ENCODE data around the gene PIM3.
A peak's percentile ranks its signal among the peaks of the same experiment; 100 is the strongest.

PIM3 gene

GRCh38 chr22:49926916-49927315, 33.7 kb upstream of the PIM3 start:
- Histone ChIP-seq H3K27ac (no peak overlapping the region), H3K4me3 (no peak overlapping the region)

DNA sequence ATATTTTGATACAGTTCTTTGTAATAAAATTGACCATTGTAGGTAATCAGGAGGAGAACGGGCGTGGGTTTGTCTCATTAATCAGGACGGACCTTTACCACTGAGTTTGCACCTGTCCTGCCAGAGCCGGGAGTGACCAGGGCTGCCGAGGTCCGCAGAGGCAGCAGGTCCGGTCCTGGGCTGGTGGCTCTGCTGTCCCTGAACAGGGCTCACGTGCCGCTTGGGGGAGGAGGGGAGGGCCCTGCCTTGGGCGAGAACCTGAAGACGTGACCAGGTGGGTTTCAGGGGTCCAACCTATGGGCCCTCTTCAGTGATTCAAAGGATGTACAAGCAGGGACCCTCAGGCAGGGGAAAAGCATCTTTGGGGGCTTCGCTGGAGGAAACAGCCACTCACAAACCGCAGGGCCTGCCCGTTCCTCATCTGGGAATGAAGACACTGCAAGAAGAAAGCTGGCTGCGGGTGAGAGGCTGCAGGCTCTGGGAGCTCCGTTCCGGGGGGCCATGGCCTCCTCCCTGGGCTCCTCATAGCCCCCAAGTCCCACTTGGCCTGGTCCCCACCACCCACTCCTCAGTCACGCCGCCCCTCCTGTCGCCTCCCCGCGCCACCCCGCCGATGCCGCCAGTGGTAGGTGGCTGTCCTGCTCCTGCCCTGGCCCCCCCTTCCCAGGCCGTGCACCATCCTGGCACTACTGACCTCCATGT, 32.9 kb upstream of the PIM3 start:
- no peak overlapping the region for H3K27ac ChIP-seq
- H3K4me3 ChIP-seq: no peak overlapping the region

GRCh38 chr22:49928185-49928495, 32.4 kb upstream of the PIM3 start:
- no peak overlapping the region for H3K4me3 ChIP-seq

DNA sequence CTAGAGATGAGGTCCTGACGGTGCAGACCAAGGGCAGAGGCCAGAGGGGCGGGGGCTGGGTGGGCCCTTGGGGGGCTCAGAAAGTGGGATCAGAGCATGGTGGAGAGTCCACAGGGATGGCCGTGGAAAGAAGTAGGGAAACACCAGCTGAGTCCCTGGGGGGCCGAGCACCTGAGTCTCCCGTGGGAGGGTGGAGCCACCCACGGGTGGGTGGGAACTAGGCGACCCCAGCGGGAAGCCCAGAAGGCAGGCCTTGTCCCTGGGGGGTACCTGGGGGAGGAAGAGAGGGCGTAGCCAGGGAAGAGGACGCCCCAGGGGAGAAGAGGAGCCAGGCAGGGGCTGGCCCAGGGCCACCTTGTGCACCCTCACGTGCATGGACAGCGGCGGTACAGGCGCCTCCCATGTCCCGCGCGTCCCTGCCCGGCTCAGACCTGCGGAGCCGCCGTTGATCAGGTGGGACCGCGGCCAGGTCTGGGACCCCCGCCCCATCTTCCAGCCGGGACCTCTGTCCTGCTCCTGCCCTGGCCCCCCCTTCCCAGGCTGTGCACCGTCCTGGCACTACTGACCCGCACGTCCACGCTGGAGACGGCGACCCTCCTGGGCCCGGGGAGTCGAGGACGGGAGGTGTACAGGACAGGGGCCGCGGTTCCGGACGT, 31.9 kb upstream of the PIM3 start:
- Histone ChIP-seq H3K4me3 (no peak overlapping the region), H3K27ac (no peak overlapping the region)

More at GRCh38 chr22:49928185-49928495, 32.4 kb upstream of the PIM3 start:
- no peak overlapping the region for H3K27ac ChIP-seq

DNA sequence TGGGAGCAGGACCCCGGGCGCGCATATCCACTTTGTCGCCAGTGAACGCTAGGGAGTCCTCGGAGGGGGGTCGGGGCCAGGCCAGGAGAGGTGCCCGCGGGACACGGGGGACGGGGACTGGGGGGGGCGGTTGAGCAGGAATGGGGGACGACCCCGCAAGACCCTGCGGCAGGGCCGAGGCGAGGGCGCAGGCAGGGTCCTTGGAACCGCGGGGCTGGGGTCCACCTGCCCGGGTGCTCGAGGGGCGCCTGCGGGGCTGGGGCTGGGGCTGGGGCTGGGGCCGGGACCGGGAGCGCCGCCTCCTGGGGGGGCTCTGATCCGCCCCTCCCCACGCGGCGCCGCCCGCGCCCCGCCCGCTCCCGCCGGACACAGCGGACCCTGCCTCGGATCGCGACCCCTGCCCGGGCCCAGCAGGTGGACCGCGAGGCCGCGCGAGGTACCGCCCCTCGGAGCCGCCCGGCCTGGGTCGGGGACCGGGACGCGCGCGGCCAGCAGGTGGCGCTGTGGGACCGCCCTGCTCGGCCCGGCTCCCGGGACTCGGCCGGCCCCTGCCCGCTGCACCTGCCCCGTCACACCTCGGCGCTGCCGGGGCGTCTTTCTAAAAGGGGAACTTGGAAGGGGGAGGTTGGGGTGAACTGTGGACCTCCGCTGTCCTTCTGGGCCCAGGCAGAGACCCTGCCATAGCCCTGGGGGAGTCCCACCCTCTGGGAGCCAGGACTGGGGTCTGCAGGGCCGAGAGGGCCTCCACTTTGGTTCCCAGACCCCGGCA, 31.2 kb upstream of the PIM3 start:
- H3K4me3 ChIP-seq: peak overlapping the region in 2 of 7 experiments; percentile 13 to 17
- H3K27ac ChIP-seq: peak overlapping the region in 2 of 21 experiments; percentile 41 to 75

DNA sequence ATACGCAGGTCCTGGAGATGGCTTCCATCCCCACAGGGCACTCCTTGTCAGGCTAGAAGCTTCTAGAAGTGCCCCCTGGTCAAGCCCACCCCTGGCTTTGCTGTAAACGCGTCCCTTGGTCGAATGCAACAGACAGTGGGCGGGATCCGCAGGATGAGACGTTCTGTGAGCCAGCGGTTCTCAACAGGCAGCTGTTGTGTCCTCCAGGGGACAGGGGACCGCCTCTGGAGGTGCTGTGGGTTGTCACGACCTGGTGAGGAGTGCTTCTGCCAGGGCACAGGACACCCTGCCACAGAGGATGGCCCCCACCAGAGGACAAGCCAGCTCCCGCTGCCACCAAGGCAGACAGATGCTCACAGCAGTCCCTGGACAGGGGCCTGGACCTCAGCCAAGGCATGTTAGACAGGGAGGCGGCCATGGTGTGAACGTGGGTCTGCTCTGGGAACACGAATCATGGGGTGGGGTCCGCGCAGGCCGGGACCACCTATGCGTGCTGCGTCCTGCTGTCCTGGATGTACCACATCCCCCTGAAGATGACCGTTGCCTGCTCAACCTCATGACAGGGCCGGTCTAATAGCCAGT, 30.5 kb upstream of the PIM3 start:
- Histone ChIP-seq H3K4me3 (no peak overlapping the region), H3K27ac (peak overlapping the region in 6 of 21 experiments; percentile 12 to 75 (median 52))

DNA sequence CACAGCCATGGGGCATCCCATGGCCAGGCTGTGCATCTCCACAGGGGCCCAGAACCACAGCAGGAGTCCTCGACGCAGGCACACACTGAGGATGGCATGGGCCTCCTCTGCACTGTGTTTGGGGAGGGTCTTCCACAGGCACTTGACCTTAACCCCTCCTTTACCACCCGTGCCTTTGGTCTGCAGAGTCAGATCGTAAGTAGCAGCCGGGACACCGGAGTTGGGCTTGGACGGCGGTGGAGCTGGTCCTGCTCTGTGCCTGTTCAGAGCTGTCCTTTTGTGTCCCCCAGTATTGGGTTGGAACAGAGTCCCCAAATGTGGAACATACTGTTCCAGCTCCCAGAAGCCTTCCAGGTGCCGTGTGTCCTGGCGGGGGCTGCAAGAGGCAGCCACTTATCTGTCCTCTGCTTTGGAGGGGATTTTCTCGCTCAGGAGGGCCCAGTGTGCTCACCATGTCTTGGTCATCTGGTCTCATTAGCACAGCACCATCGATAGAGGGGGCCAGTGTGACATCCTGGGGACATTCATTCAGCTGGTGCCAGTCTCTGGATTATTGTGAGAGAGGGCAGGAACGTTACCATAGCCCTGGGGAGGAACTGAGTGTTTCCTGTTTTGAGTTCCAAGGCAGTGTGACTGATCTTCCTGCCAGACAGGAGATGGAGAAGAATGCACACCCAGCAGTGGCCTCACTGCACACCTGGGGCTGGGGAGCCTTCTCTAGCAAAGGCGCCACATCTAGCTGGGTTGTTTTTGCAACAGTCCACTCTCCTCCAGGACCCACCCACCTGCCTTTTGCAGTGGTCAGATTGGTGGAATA, 29.8 kb upstream of the PIM3 start:
- peak overlapping the region in 13 of 21 experiments; percentile 5 to 97 (median 46) for H3K27ac ChIP-seq
- no peak overlapping the region for H3K4me3 ChIP-seq

- Histone ChIP-seq H3K4me3 (peak overlapping the region in 2 of 7 experiments; percentile 38 to 42), H3K27ac (peak overlapping the region in 20 of 21 experiments; percentile 86 to 100 (median 98))
Observed at GRCh38 chr22:49933236-49934159, 27.1 kb upstream of the PIM3 start.

- Histone ChIP-seq H3K4me3 (peak overlapping the region; percentile 33 to 54 (median 43)), H3K27ac (peak overlapping the region; percentile 86 to 100 (median 97))
Observed at GRCh38 chr22:49934160-49934890, 26.2 kb upstream of the PIM3 start.

GRCh38 chr22:49934891-49935557, 25.5 kb upstream of the PIM3 start:
- Histone ChIP-seq H3K4me3 (peak overlapping the region; percentile 33 to 54 (median 43)), H3K27ac (peak overlapping the region; percentile 86 to 100 (median 97))

DNA sequence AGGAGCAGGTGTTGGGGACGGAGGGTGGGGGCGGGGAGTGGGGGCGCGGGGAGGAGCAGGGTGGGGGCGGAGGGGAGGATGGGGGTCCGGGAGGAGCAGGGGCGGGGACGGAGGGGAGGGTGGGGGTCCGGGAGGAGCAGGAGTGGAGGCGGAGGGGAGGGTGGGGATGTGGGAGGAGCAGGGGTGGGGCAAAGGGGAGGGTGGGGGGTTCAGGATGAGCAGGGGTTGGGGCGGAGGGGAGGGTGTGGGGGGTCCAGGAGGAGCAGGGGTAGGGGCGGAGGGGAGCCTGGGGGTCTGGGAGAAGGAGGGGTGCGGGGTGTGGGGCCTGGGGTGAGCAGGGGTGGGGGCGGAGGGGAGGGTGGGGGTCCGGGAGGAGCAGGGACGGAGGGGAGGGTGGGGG, 25.0 kb upstream of the PIM3 start:
- peak overlapping the region; percentile 86 to 100 (median 97) for H3K27ac ChIP-seq
- H3K4me3 ChIP-seq: peak overlapping the region; percentile 33 to 54 (median 43)

DNA sequence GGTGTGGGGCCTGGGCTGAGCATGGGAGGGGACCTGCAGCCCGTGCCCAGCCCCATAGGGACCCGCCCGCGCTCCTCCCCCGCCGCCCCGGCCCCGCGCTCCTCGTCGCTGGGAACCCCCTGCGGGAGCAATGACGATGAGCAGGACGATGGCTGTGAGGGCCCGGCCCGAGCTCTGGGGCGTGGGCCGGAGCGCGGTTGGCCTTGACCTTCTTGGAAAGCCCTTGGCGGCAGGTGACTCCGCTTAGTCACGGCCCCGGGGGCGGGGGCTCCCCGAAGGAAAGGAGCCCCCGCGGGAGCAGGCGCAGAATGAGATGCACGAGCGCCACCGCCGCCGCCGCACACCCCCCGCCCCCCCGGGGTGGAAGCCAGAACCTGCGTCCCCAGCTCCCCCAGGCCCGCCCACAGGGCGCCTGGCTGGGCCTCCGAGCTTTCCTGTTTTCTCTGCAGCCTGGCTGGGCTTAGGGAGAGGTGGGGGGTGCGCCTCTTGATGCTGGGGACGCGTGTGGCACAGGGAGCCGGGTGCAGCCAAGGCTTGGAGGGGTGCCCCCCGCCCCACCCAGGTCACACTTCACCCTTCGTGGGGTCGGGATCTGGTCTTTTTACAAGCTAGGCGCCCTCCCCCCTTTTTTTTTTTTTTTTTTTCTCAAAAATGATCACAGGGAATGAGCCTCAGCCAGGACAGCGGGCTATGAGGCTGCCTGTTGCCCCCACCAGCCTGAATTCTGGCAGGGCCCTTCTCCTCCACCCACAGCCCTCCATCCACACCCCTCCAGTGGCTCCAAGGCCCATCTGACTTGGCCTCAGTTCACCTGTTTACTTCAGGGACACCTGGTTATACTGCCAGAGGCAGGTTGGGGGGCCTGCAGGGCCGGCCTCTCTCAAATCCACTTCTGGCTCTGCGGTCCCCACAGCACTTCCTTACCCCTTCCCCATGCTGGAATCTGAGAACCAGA, 24.3 kb upstream of the PIM3 start:
- peak overlapping the region; percentile 29 to 54 (median 38) for H3K4me3 ChIP-seq
- peak overlapping the region; percentile 86 to 100 (median 97) for H3K27ac ChIP-seq

GRCh38 chr22:49936973-49937757, 23.4 kb upstream of the PIM3 start:
- H3K4me3 ChIP-seq: no peak overlapping the region

DNA sequence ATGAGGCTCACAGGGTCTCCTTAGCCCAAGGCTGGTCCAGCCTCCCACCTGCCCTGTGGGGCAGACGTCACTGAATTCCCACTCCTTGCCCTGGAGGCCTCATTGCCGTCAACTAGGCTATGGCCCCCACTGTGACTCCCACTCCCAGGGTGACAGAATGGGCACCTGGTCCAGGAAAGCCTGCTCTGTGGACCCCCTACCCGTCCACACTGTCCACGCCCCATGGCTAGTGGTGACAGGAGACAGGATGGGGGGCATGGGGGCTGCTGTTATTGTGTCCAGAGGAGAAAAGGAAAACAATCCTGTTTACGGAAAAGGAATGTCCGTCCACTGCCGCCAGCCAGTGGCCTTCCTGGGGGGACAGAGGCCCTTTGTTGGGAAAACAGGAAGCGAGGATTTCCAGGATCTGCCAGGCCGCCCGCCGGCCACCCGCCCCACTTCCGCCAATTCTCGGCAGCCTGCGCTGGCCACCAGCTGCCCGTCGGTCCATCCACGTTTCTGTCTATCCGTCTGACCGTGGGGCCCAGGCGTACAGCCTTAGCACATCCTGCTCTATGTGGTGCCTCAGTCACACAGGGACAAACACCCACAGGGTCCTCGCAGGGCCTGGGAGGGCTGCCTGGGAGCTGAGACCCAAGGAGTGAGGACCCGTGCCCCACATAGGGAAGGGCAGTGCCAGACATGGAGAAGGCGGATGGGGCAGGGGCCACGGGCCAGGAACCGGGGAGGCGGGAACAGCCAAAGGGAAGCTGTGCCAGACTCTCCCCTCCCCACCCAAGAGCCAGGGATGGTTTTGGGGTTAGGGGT, 22.6 kb upstream of the PIM3 start:
- H3K27ac ChIP-seq: peak overlapping the region in 19 of 21 experiments; percentile 31 to 100 (median 97)
- no peak overlapping the region for H3K4me3 ChIP-seq

More at GRCh38 chr22:49936973-49937757, 23.4 kb upstream of the PIM3 start:
- H3K27ac ChIP-seq: peak overlapping the region; percentile 15 to 100 (median 97)

All from skin epidermis (tissue), 12 donors.